ENCODE results near the gene OR7G3.

The OR7G3 gene

GRCh38 chr19:9140159-9140874, 13.6 kb upstream of the OR7G3 start, which contains the start of gene ZNF317:
TSS of gene ZNF317 (plus strand) at chr19:9140397. CDS start at chr19:9156017, 15,620 bp downstream.
- Histone ChIP-seq H3K27me3 (ENCODE audit: control insufficient read depth, low read length) (no peaks in the 10 kb centered on the region), H3K4me3 (ENCODE audit: low read length) (peak within 1 kb of the TSS; percentile 99), H4K20me1 (ENCODE audit: control insufficient read depth, insufficient read depth, low read depth, low read length) (no peaks in the 10 kb centered on the region), H3K4me1 (ENCODE audit: control insufficient read depth, low read length) (peaks cover 19% of the 10 kb centered on the region), H3K4me2 (ENCODE audit: low read length) (peak within 1 kb of the TSS; percentile 91), H3K36me3 (ENCODE audit: control insufficient read depth, low read length) (peaks cover 43% of the 10 kb centered on the region), H3K79me2 (ENCODE audit: control insufficient read depth, low read length) (peaks cover 52% of the 10 kb centered on the region), H3K9me2 (replicated peaks; ENCODE audit: control insufficient read depth, low read length) (no peaks in the 10 kb centered on the region), H3K9me3 (ENCODE audit: control insufficient read depth, insufficient read depth, low read length) (peaks cover 26% of the 10 kb centered on the region), H3F3A (ENCODE audit: control insufficient read depth, insufficient read depth) (no peaks in the 10 kb centered on the region), H3K27ac (ENCODE audit: low read depth, low read length) (peak within 1 kb of the TSS; percentile 51)
- no peak for TF ChIP-seq EZH2phosphoT487 (IDR thresholded peaks at IDR 0.05; ENCODE audit: borderline replicate concordance, low read length)
- TF ChIP-seq, protein P1, sequence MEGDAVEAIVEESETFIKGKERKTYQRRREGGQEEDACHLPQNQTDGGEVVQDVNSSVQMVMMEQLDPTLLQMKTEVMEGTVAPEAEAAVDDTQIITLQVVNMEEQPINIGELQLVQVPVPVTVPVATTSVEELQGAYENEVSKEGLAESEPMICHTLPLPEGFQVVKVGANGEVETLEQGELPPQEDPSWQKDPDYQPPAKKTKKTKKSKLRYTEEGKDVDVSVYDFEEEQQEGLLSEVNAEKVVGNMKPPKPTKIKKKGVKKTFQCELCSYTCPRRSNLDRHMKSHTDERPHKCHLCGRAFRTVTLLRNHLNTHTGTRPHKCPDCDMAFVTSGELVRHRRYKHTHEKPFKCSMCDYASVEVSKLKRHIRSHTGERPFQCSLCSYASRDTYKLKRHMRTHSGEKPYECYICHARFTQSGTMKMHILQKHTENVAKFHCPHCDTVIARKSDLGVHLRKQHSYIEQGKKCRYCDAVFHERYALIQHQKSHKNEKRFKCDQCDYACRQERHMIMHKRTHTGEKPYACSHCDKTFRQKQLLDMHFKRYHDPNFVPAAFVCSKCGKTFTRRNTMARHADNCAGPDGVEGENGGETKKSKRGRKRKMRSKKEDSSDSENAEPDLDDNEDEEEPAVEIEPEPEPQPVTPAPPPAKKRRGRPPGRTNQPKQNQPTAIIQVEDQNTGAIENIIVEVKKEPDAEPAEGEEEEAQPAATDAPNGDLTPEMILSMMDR (IDR thresholded peaks at IDR 0.05; ENCODE audit: low read depth, low read length, poor library complexity, severe bottlenecking): no peak

DNA sequence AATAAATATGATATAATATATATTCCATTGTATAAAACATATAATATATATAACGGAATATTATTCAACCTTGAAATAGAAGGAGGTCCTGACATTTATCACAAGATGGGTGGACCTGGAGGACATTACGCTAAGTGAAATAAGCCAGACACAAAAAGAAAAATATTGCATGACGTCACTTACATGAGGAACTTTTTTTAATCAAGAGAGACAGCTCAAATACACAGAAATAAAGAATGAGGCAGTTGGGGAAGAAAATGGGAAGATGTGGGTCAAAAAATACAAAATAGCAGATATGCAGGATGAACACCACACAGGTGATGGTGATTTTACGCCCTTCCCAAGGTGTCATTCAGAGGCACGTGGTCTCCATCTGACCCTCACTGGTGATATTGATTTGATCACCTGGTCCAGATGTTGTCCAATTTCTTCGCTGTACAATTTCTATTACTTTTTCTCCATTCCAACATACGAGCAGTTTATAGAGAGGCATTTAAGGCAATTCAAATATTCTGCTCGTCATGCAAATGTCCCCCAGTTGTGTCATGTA, 12.9 kb upstream of the OR7G3 start:
- Histone ChIP-seq H3K9me3 (ENCODE audit: control insufficient read depth, insufficient read depth, low read length) (peaks cover 20% of the 10 kb centered on the region), H3K9me2 (replicated peaks; ENCODE audit: control insufficient read depth, low read length) (no peaks in the 10 kb centered on the region), H3K4me3 (ENCODE audit: low read length) (peak overlapping the region; percentile 99), H3K4me2 (ENCODE audit: low read length) (peak overlapping the region; percentile 91), H4K20me1 (ENCODE audit: control insufficient read depth, insufficient read depth, low read depth, low read length) (no peaks in the 10 kb centered on the region), H3K27ac (ENCODE audit: low read depth, low read length) (no peak overlapping the region), H3K27me3 (ENCODE audit: control insufficient read depth, low read length) (no peaks in the 10 kb centered on the region), H3K36me3 (ENCODE audit: control insufficient read depth, low read length) (peaks cover 37% of the 10 kb centered on the region), H3K4me1 (ENCODE audit: control insufficient read depth, low read length) (peaks cover 19% of the 10 kb centered on the region), H3K79me2 (ENCODE audit: control insufficient read depth, low read length) (peaks cover 46% of the 10 kb centered on the region), H3F3A (ENCODE audit: control insufficient read depth, insufficient read depth) (no peaks in the 10 kb centered on the region)
- TF ChIP-seq, protein P1 (IDR thresholded peaks at IDR 0.05; ENCODE audit: low read depth, low read length, poor library complexity, severe bottlenecking): no peak

- Histone ChIP-seq H3K79me2 (ENCODE audit: control insufficient read depth, low read length) (no peaks in the 10 kb centered on the region), H3K36me3 (ENCODE audit: control insufficient read depth, low read length) (no peaks in the 10 kb centered on the region), H3K9me2 (replicated peaks; ENCODE audit: control insufficient read depth, low read length) (no peaks in the 10 kb centered on the region), H3K27me3 (ENCODE audit: control insufficient read depth, low read length) (no peaks in the 10 kb centered on the region), H3K4me3 (ENCODE audit: low read length) (no peak overlapping the region), H3K4me2 (ENCODE audit: low read length) (no peak overlapping the region), H3F3A (ENCODE audit: control insufficient read depth, insufficient read depth) (no peaks in the 10 kb centered on the region), H3K9me3 (ENCODE audit: control insufficient read depth, insufficient read depth, low read length) (no peaks in the 10 kb centered on the region), H3K4me1 (ENCODE audit: control insufficient read depth, low read length) (no peaks in the 10 kb centered on the region), H4K20me1 (ENCODE audit: control insufficient read depth, insufficient read depth, low read depth, low read length) (no peaks in the 10 kb centered on the region), H3K27ac (ENCODE audit: low read depth, low read length) (no peak overlapping the region)
- TF ChIP-seq EZH2phosphoT487 (IDR thresholded peaks at IDR 0.05; ENCODE audit: borderline replicate concordance, low read length): no peak
- TF ChIP-seq, protein P1 (IDR thresholded peaks at IDR 0.05; ENCODE audit: low read depth, low read length, poor library complexity, severe bottlenecking): no peak
Measured at GRCh38 chr19:9132422-9132821, 5.7 kb upstream of the OR7G3 start.
